AG04449 (cell line): ENCODE measurements around the gene MUC5B.

ENCODE experiments used
- CTCF ChIA-PET: fragments of 350-600 bp; formaldehyde crosslinking; extraction: SDS; loops from one replicate; lab custom pipeline; 2021; ENCODE audit warnings: antibody characterized with exemption; lab: Yijun Ruan, JAX
- POLR2A ChIA-PET: fragments of 400-600, 350-600 bp; formaldehyde crosslinking; extraction: SDS; loops from one replicate; lab custom pipeline; 2020; ENCODE audit warnings: antibody characterized with exemption, inconsistent platforms; lab: Yijun Ruan, JAX
- DNase-seq: peaks from one replicate; pipeline ENCODE4 v3.0.0-alpha.2; 2010; ENCODE audit warnings: low read depth, low spot score
- H3K4me3 ChIP-seq: 2 replicates; pipeline ENCODE4 v1.5.1; 2011; ENCODE audit warnings: low read depth, mild to moderate bottlenecking, control low read depth, low read length
- TF ChIP-seq, protein P1 (sequence below): IDR thresholded peaks from one replicate; pipeline ENCODE4 v1.5.1; 2011; ENCODE audit warnings: mild to moderate bottlenecking, moderate library complexity, low read length, control low read depth, inconsistent platforms; ENCODE audit not compliant: insufficient read depth; ENCODE audit errors: missing control alignments

The MUC5B gene

DNA sequence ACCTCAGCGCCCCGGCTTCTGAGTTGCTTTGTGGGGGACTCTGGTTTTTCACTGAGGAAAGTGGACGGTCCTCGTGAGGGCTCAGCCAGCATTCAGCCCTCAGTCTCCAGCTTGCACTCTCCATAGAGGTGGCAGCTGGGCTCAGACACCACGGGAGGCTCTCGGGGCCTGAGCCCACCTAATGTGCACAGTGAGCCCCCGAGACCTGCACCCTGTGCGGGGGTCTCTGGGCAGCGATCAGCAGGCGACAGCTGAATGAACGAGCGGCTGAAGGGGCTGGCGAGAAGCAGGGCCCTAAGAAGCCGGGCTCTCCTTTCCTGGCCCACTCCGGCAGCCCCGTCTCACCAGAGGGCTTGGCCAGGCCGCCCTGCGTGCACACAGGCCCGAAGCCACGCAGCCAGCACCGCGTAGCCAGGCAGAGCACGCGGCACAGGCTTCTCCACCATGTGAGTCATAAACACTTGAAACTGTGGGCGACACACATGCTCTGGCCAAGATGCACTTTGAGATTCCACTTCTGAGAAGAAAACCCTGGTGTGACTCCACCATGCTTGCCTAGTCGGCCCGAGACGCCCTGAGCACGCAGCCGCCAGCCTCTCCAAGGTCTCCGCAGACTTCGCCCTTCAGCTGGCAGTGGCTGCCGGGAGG lies 58.6 kb downstream of the MUC5B start:
- DNase-seq: no peak
- H3K4me3 ChIP-seq: no peak overlapping the region
- TF ChIP-seq, protein P1, sequence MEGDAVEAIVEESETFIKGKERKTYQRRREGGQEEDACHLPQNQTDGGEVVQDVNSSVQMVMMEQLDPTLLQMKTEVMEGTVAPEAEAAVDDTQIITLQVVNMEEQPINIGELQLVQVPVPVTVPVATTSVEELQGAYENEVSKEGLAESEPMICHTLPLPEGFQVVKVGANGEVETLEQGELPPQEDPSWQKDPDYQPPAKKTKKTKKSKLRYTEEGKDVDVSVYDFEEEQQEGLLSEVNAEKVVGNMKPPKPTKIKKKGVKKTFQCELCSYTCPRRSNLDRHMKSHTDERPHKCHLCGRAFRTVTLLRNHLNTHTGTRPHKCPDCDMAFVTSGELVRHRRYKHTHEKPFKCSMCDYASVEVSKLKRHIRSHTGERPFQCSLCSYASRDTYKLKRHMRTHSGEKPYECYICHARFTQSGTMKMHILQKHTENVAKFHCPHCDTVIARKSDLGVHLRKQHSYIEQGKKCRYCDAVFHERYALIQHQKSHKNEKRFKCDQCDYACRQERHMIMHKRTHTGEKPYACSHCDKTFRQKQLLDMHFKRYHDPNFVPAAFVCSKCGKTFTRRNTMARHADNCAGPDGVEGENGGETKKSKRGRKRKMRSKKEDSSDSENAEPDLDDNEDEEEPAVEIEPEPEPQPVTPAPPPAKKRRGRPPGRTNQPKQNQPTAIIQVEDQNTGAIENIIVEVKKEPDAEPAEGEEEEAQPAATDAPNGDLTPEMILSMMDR: no peak
- ChIA-PET CTCF (no interaction called here), POLR2A (no interaction called here)

DNA sequence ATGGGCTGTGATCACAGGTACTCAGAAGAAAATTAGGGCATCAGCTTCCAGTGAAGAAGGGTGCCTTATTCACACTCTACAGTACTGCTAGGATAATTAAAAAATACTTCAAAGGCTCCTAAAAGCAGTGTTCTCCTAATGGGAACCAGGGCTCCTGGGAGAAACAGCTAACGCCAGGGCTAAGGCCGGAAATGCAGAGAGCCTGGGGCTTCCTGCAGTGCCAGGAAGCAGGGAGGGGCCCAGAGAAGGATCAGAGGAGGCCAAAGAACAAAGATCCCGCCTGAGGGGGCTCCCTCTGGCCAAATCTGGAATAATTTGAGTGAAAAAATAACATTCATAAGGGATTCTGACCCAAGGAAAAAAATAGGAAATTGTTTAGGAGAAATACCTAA lies 59.1 kb downstream of the MUC5B start:
- TF ChIP-seq, protein P1: no peak
- no peak for DNase-seq
- ChIA-PET POLR2A (no interaction called here), CTCF (no interaction called here)
- H3K4me3 ChIP-seq: no peak overlapping the region

DNA sequence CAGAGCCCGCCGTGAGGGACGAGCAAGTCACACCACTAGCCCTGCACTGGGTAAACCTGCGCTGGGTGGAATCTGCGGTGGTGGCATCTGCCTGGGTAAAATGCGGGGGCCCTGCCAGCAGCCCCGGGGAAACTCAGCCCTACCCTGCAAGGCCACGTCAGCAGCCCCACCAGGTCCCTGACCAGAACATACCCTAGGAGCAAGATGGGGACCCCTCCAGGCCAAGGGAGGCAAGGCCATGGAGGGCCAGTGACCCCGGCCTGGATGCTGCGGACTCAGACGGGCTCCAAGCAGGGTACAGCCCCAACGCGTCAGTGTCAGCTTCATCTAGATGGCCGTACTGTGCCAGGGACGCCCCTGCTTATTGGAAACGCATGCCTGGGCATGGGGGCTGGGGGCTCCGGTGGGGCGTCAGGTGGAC lies 60.2 kb downstream of the MUC5B start:
- DNase-seq: no peak
- ChIA-PET CTCF (no interaction called here), POLR2A (no interaction called here)
- H3K4me3 ChIP-seq: no peak overlapping the region
- TF ChIP-seq, protein P1: no peak

DNA sequence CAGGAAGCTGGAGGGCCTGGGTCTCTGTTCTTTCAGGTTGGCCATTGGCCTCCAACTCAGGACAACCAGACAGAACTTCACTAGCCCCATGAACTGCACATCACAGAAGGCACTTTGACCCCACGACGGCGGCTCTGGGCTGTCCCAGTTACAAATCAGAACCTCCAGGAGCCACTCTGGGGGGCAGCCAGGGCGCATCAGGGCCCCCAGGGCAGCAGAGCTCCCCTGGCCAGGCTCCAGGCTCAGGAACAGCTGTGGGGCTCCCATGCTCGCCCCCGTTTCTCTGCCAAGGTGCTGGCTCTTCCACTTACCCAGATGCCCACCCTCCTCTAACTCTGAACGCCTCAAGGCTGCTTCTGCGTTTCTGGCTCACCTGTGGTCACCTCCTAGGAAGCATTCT lies 61.0 kb downstream of the MUC5B start:
- TF ChIP-seq, protein P1: no peak
- DNase-seq: no peak
- ChIA-PET CTCF (no interaction called here), POLR2A (no interaction called here)
- H3K4me3 ChIP-seq: no peak overlapping the region

DNA sequence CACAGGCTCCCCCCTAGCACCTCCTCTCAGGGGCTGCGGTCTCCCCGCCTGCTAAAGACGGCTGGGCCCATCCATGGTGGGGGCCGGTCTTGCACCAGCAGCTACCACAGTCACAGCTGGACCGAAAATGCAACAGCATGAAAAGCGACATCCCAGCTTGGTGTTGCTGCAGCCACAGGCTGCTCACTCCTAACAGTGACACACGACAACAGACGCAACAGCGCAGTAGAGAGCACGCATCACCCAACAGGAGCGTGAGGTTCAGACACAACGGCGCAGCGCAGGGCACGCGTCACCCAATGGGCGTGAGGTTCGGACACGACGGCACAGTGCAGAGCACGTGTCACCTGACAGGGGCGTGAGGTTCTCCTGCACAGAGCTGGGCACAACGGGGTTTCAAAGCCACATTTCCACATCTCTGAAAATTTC lies 62.5 kb downstream of the MUC5B start:
- TF ChIP-seq, protein P1: no peak
- DNase-seq: no peak
- CTCF ChIA-PET: no interaction called here
- POLR2A ChIA-PET: no interaction called here
- H3K4me3 ChIP-seq: no peak overlapping the region

DNA sequence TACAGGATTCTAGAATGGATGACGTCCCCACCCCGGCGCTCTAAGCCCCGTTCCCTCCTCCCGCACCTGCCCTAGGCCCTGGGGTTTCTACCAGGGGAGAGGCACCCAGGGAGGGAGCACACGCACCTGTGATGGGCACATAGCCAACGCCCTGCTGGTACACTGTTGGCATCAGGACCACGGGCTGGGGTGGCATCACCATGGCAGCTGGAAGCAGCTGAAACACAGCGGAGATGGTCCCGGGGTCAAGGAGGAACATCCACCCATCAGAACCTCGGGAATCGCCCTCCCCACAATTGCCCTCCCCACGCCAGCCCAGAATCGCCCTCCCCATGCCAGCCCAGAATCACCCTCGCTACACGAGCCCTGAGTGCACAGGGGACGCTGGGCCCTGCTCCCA lies 63.0 kb downstream of the MUC5B start:
- CTCF ChIA-PET: no interaction called here
- no peak for DNase-seq
- no peak overlapping the region for H3K4me3 ChIP-seq
- POLR2A ChIA-PET: no interaction called here
- TF ChIP-seq, protein P1: no peak
